ENCODE measurements around the gene PRDX5. TPM values are rescaled to one million over a fixed set of nuclear protein-coding genes. Genes with fewer than 3 reads are reported as not detected.

The PRDX5 gene
- total RNA-seq, 2 donors from 2014 or later = 91.1 to 136 TPM

- peaks cover 30% of the 10 kb centered on the region for H3K27me3 ChIP-seq (replicated peaks; ENCODE audit: insufficient read depth)
- DNase-seq (ENCODE audit: low spot score) (no peak), ATAC-seq (ENCODE audit: insufficient number of reproducible peaks, low FRiP score, low read depth) (no peak)
- no peaks in the 10 kb centered on the region for H3K36me3 ChIP-seq
- H3K9me3 ChIP-seq = no peaks in the 10 kb centered on the region
- no peak overlapping the region for H3K4me3 ChIP-seq
- TF ChIP-seq CTCF (IDR thresholded peaks at IDR 0.05) = no peak
- no peak overlapping the region for H3K27ac ChIP-seq
- peaks cover 19 to 34% of the 10 kb centered on the region in 2 donors for H3K4me1 ChIP-seq (ENCODE audit: control insufficient read depth in 1 of 2, low read depth in 2 of 2)
Measured at GRCh38 chr11:64296830-64297698, 20.9 kb upstream of the PRDX5 start.

DNA sequence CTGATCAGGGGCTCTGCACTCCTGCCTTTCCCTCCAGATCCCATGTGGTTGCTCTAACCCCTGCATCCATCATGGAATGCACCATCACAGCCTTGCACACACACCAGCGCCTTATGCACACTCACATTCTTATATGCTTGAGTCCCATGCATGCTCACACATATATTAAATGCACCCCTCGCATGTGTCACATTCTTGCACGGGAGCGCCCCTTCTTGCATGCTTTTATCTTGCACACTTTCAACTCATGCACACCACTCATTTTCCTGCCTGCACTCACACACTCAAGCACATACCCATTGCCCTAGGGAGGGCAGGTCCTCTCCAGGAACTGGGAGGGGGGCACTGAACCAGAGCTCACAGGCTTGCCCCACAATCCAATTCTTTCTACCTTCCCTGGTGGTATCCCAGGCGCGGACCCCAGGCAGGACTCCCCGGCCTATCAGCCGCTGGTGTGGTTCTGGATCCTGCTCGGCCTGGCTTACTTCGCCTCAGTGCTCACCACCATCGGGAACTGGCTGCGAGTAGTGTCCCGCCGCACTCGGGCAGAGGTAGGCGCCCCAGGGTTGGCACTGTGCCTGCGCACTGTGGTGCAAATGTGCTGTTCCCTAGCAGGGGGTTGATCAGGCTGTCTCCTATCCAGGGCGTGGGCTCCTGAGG is 20.1 kb upstream of the PRDX5 start:
- Histone ChIP-seq H3K27me3 (replicated peaks; ENCODE audit: insufficient read depth) (peaks cover 23% of the 10 kb centered on the region), H3K4me3 (no peak overlapping the region), H3K9me3 (no peaks in the 10 kb centered on the region), H3K36me3 (no peaks in the 10 kb centered on the region), H3K4me1 (ENCODE audit: control insufficient read depth in 1 of 2, low read depth in 2 of 2) (peaks cover 13 to 27% of the 10 kb centered on the region in 2 donors), H3K27ac (no peak overlapping the region)
- DNase-seq (ENCODE audit: low spot score) (no peak), ATAC-seq (ENCODE audit: insufficient number of reproducible peaks, low FRiP score, low read depth) (no peak)
- TF ChIP-seq CTCF (IDR thresholded peaks at IDR 0.05) = no peak

DNA sequence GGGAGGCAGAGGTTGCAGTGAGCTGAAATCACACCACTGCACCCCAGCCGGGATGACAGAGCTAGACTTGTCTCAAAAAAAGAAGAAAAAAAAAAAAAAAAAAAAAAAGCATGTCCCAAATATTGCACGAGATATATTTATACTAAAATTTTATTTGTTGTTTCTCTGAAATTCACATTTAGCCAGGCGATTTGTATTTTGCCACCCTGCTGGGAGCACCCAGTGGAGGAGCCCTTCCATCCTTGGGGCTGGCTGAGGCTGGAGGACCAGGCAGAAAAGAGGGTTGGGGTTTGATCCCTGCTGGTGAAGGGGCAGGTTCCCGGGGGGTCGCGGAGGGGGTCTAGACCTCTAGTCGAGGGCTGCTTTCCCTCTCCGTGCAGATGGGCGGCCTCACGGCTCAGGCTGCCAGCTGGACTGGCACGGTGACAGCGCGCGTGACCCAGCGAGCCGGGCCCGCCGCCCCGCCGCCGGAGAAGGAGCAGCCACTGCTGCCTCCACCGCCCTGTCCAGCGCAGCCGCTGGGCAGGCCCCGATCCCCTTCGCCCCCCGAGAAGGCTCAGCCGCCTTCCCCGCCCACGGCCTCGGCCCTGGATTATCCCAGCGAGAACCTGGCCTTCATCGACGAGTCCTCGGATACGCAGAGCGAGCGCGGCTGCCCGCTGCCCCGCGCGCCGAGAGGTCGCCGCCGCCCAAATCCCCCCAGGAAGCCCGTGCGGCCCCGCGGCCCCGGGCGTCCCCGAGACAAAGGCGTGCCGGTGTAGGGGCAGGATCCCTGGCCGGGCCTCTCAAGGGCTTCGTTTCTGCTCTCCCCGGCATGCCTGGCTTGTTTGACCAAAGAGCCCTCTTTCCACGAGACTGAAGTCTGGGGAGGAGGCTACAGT is 18.7 kb upstream of the PRDX5 start:
- Histone ChIP-seq H3K9me3 (no peaks in the 10 kb centered on the region), H3K27me3 (replicated peaks; ENCODE audit: insufficient read depth) (peaks cover 19% of the 10 kb centered on the region), H3K4me1 (ENCODE audit: control insufficient read depth in 1 of 2, low read depth in 2 of 2) (peaks cover 13 to 31% of the 10 kb centered on the region in 2 donors), H3K36me3 (no peaks in the 10 kb centered on the region), H3K4me3 (peak overlapping the region; percentile 69), H3K27ac (no peak overlapping the region)
- ATAC-seq (ENCODE audit: insufficient number of reproducible peaks, low FRiP score, low read depth) (no peak), DNase-seq (ENCODE audit: low spot score) (no peak)
- no peak for TF ChIP-seq CTCF (IDR thresholded peaks at IDR 0.05)

DNA sequence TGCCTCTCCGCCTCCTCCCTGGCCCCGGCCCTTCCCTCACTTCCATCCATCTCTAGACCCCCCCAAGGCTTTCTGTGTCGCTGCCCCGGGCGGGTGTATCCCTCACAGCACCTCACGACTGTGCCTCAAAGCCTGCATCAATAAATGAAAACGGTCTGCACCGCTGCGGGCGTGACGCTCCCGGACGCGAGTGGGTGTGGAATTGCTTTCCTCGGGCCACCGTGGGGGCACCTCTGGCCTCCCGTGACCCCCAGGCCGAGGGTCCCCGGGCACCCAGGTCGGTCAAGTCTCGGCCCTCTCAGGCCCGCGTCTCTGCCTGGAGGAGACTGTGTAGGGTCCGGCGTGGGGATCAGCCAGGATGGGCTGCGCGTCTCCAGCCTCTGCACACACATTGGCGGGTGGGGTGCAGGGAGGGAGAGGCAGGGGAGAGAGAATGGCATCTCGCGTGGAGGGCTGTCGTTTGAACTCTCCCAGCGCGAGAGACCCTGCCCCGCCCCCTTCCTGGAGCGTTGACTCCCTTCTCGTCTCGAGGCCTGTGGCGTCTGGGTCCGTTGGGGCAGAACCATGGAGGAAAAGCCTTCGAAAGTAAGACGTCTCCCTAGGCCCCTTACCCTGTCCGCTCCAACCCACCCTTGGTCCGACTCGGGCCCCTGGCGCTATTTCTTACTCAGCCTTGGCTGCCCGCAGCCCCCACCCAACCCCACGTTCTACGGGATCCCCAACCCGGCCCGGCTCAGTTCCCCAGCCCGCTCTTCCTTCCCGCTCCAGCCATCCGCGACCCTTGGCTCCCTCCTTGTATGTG is 17.9 kb upstream of the PRDX5 start, which contains the start of gene CATSPERZ:
Gene CATSPERZ, plus strand, starts transcription at position 512 of the 802 bp plus-strand sequence. Its CDS starts 53 bp downstream, at position 565.
- no peak for TF ChIP-seq CTCF (IDR thresholded peaks at IDR 0.05)
- peak within 1 kb of the TSS; percentile 69 for H3K4me3 ChIP-seq
- no peak within 1 kb of the TSS for H3K27ac ChIP-seq
- H3K9me3 ChIP-seq = no peaks in the 10 kb centered on the region
- DNase-seq (ENCODE audit: low spot score) = no peak
- H3K36me3 ChIP-seq = no peaks in the 10 kb centered on the region
- H3K27me3 ChIP-seq (replicated peaks; ENCODE audit: insufficient read depth) = peaks cover 19% of the 10 kb centered on the region
- peaks cover 13 to 33% of the 10 kb centered on the region in 2 donors for H3K4me1 ChIP-seq (ENCODE audit: control insufficient read depth in 1 of 2, low read depth in 2 of 2)
- no peak for ATAC-seq (ENCODE audit: insufficient number of reproducible peaks, low FRiP score, low read depth)

All from thoracic aorta (tissue), 2 donors.